Gastrocnemius medialis (tissue), 4 donors: Measurements from ENCODE around the gene MAML3.

Experiments used
- POLR2A ChIP-seq, 2 donors: fragments of 450-650 bp; IDR thresholded peaks; one replicate each; pipeline ENCODE4 v1.6.1; 2017; ENCODE audit warnings: antibody characterized with exemption in 2 of 2, mild to moderate bottlenecking in 2 of 2, moderate library complexity in 2 of 2
- TF ChIP-seq, protein P1 (sequence below), 5 experiments: fragments of 450-650 bp in 3 of 5; fragments of 200-600 bp in 2 of 5; sonication (generic) in 2 of 5; IDR thresholded peaks in 4 of 5; conservative IDR thresholded peaks in 1 of 5; 1 replicate in 4 of 5; 2 replicates in 1 of 5; pipeline ENCODE4 v1.5.1; 2016 to 2019; ENCODE audit warnings: antibody characterized with exemption in 5 of 5, mild to moderate bottlenecking in 3 of 5, moderate library complexity in 3 of 5

DNA sequence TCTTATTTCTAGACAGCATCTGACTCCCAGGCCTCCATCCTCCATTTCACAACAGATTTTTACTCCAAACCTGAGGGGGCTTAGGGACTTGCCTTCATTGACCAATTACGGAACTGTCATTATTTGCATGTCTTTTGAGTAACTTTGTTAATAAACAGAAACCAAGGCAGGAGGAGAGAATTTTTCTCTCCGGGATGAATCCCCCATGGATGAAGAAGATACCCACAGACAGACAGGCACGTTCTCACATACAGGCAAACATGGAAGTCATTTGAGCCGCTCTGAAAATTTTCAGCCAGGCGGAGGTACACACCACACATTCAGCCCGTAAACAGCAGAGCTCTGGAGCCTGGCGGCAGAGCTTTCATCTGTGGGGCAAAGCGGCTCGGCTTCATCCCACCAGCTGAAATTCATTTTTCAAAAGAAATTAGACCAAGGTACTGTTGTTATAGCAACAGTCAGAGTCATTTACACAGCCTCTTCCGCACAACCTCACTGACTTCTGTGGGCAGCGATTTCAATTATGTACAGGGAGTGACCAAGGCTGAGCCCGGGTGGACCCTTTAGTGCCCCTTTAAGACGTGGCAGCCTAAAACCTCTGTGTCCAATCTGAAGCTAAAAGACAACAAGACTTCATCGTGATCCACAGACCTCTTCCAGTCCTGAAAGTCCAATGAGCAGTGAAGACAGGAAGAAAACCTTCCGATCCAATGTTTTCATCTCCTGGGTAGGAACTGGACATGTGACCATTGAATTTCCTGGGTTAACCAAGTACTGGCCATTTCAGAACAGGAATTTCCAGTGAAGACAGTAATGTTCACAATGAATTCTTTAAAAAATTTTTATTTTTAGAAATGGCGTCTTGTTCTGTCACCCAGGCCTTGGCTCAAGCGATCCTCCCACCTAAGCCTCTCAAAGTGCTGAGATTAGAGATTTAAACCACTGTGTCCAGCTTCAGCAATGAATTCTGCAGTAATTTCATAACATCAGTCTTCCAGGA, 251.4 kb downstream of the MAML3 start:
- TF ChIP-seq, protein P1, sequence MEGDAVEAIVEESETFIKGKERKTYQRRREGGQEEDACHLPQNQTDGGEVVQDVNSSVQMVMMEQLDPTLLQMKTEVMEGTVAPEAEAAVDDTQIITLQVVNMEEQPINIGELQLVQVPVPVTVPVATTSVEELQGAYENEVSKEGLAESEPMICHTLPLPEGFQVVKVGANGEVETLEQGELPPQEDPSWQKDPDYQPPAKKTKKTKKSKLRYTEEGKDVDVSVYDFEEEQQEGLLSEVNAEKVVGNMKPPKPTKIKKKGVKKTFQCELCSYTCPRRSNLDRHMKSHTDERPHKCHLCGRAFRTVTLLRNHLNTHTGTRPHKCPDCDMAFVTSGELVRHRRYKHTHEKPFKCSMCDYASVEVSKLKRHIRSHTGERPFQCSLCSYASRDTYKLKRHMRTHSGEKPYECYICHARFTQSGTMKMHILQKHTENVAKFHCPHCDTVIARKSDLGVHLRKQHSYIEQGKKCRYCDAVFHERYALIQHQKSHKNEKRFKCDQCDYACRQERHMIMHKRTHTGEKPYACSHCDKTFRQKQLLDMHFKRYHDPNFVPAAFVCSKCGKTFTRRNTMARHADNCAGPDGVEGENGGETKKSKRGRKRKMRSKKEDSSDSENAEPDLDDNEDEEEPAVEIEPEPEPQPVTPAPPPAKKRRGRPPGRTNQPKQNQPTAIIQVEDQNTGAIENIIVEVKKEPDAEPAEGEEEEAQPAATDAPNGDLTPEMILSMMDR (IDR thresholded peaks at IDR 0.05 in 4 of 5, conservative IDR thresholded peaks at IDR 0.05 in 1 of 5): no peak
- TF ChIP-seq POLR2A (IDR thresholded peaks at IDR 0.05): no peak
